GM12872 (cell line): ENCODE results near the gene URM1.

Experiments used
- CTCF ChIP-seq: IDR thresholded peaks from 3 replicates; pipeline ENCODE4 v1.5.1; 2011; ENCODE audit warnings: low read depth, mild to moderate bottlenecking, low read length, moderate library complexity; ENCODE audit not compliant: insufficient read depth

The URM1 gene

GRCh38 chr9:128342971-128343680 is 28.0 kb upstream of the URM1 start:
- no peak for TF ChIP-seq CTCF

GRCh38 chr9:128343855-128344254 is 27.3 kb upstream of the URM1 start:
- TF ChIP-seq CTCF: no peak

GRCh38 chr9:128344931-128345605 is 26.1 kb upstream of the URM1 start:
- no peak for TF ChIP-seq CTCF

GRCh38 chr9:128349125-128349524 is 22.0 kb upstream of the URM1 start:
- TF ChIP-seq CTCF: no peak

GRCh38 chr9:128349772-128350171 is 21.4 kb upstream of the URM1 start:
- TF ChIP-seq CTCF: no peak

GRCh38 chr9:128355451-128355850 is 15.7 kb upstream of the URM1 start:
- no peak for TF ChIP-seq CTCF

GRCh38 chr9:128358090-128358489 is 13.1 kb upstream of the URM1 start:
- no peak for TF ChIP-seq CTCF
